Neuronal stem cell (in vitro differentiated cells): Measurements from ENCODE around the gene MANSC1.

Source experiments
- DNase-seq: peaks from one replicate; pipeline ENCODE4 v3.0.0-alpha.2; 2013; ENCODE audit warnings: low spot score
- H2AFZ ChIP-seq: one replicate; pipeline ENCODE4 v1.6.1; 2013; ENCODE audit warnings: mild to moderate bottlenecking, low read length, inconsistent platforms
- H2AK5ac ChIP-seq: 2 replicates; pipeline ENCODE4 v1.6.1; 2013; ENCODE audit warnings: low read depth, mild to moderate bottlenecking, inconsistent platforms, low read length, moderate library complexity, mixed read lengths
- H2BK120ac ChIP-seq: 2 replicates; pipeline ENCODE4 v1.6.1; 2013; ENCODE audit warnings: low read depth, mild to moderate bottlenecking, inconsistent platforms, low read length, moderate library complexity, mixed read lengths
- H2BK12ac ChIP-seq: one replicate; pipeline ENCODE4 v1.6.1; 2013; ENCODE audit warnings: low read length, inconsistent platforms
- H2BK15ac ChIP-seq: 2 replicates; pipeline ENCODE4 v1.6.1; 2013; ENCODE audit warnings: mild to moderate bottlenecking, low read length, inconsistent platforms, mixed read lengths
- H2BK5ac ChIP-seq: one replicate; pipeline ENCODE4 v1.6.1; 2013; ENCODE audit warnings: inconsistent platforms, mild to moderate bottlenecking, low read length, moderate library complexity
- H3K14ac ChIP-seq: one replicate; pipeline ENCODE4 v1.6.1; 2013; ENCODE audit warnings: low read length, inconsistent platforms
- H3K18ac ChIP-seq: 2 replicates; pipeline ENCODE4 v1.6.1; 2013; ENCODE audit warnings: low read length, inconsistent platforms
- H3K23ac ChIP-seq: 2 replicates; pipeline ENCODE4 v1.6.1; 2013; ENCODE audit warnings: low read depth, mild to moderate bottlenecking, mixed read lengths, low read length, inconsistent platforms; ENCODE audit not compliant: poor library complexity
- H3K27ac ChIP-seq: replicated peaks from 3 replicates; pipeline ENCODE4 v1.5.1; 2013; ENCODE audit warnings: low read length, inconsistent platforms
- H3K27me3 ChIP-seq, 3 experiments: 2 replicates each; pipeline ENCODE4 v1.6.1; 2013; ENCODE audit warnings: low read length in 3 of 3, mild to moderate bottlenecking in 2 of 3, inconsistent platforms in 1 of 3, low read depth in 1 of 3, mixed read lengths in 1 of 3, moderate library complexity in 1 of 3; ENCODE audit not compliant: control insufficient read depth in 3 of 3, insufficient read depth in 3 of 3
- H3K36me3 ChIP-seq, 2 donors: replicated peaks in 1 of 2; 2 replicates each; pipeline ENCODE4 v1.6.1; 2013; ENCODE audit warnings: low read length in 2 of 2; ENCODE audit not compliant: control insufficient read depth in 2 of 2, insufficient read depth in 2 of 2
- H3K4ac ChIP-seq: 2 replicates; pipeline ENCODE4 v1.6.1; 2013; ENCODE audit warnings: inconsistent platforms, mild to moderate bottlenecking, low read length, moderate library complexity
- H3K4me1 ChIP-seq, 2 donors: 1 replicate in 1 of 2; 2 replicates in 1 of 2; pipeline ENCODE4 v1.6.1; 2013; ENCODE audit warnings: low read length in 2 of 2, low read depth in 1 of 2; ENCODE audit not compliant: control insufficient read depth in 2 of 2, insufficient read depth in 1 of 2
- H3K4me2 ChIP-seq: one replicate; pipeline ENCODE4 v1.6.1; 2013; ENCODE audit warnings: mild to moderate bottlenecking, low read length, inconsistent platforms; ENCODE audit not compliant: insufficient read depth, poor library complexity, severe bottlenecking
- H3K4me3 ChIP-seq, 2 donors: 2 replicates each; pipeline ENCODE4 v1.5.1; 2013; ENCODE audit warnings: low read length in 2 of 2, mild to moderate bottlenecking in 2 of 2, inconsistent platforms in 1 of 2, moderate library complexity in 1 of 2
- H3K79me1 ChIP-seq: one replicate; pipeline ENCODE4 v1.6.1; 2013; ENCODE audit warnings: low read depth, mild to moderate bottlenecking, inconsistent platforms, low read length, moderate library complexity
- H3K9ac ChIP-seq: one replicate; pipeline ENCODE4 v1.6.1; 2013; ENCODE audit warnings: mild to moderate bottlenecking, low read depth, low read length, inconsistent platforms; ENCODE audit not compliant: poor library complexity
- H3K9me3 ChIP-seq, 2 donors: replicated peaks in 1 of 2; 2 replicates each; pipeline versions ENCODE3 to v1.6.1; 2013; ENCODE audit warnings: low read length in 2 of 2, mild to moderate bottlenecking in 2 of 2, inconsistent platforms in 1 of 2, low read depth in 1 of 2, mixed read lengths in 1 of 2, moderate library complexity in 1 of 2; ENCODE audit not compliant: control insufficient read depth in 2 of 2, insufficient read depth in 1 of 2
- H4K8ac ChIP-seq: one replicate; pipeline ENCODE4 v1.6.1; 2013; ENCODE audit warnings: low read depth, mild to moderate bottlenecking, inconsistent platforms, low read length, moderate library complexity
- H4K91ac ChIP-seq: one replicate; pipeline ENCODE4 v1.6.1; 2013; ENCODE audit warnings: low read length, low read depth, mild to moderate bottlenecking, inconsistent platforms; ENCODE audit not compliant: poor library complexity
- WGBS, 2 donors: extraction: QIAGEN DNeasy Blood & Tissue Kit; methylation state at CpG; one replicate each; pipeline ENCODE4 v1.1.7; 2013; ENCODE audit warnings: missing lambda C conversion rate in 2 of 2, mixed read lengths in 1 of 2; ENCODE audit not compliant: insufficient read length in 2 of 2, insufficient replicate concordance in 1 of 2; ENCODE audit errors: extremely low coverage in 2 of 2; 5-methylcytosine and 5-hydroxymethylcytosine counted together

Gene MANSC1

GRCh38 chr12:12305568-12306300 lies 44.3 kb downstream of the MANSC1 start:
- DNase-seq = no peak
- Histone ChIP-seq H2BK12ac (no peak overlapping the region), H2BK5ac (no peak overlapping the region), H4K91ac (no peak overlapping the region), H3K4me1 (no peaks in the 10 kb centered on the region), H2BK15ac (no peak overlapping the region), H3K9me3 (peaks cover 0 to 4% of the 10 kb centered on the region in 2 donors), H3K36me3 (no peaks in the 10 kb centered on the region), H2AK5ac (no peak overlapping the region), H3K14ac (no peak overlapping the region), H3K23ac (no peak overlapping the region), H3K79me1 (no peaks in the 10 kb centered on the region), H3K27me3 (no peaks in the 10 kb centered on the region), H3K18ac (no peak overlapping the region), H3K4me3 (no peak overlapping the region), H3K4me2 (no peak overlapping the region), H3K4ac (no peak overlapping the region), H2AFZ (no peak overlapping the region), H3K27ac (no peak overlapping the region), H4K8ac (no peak overlapping the region), H3K9ac (no peak overlapping the region), H2BK120ac (no peak overlapping the region)
- no CpG with 5 or more reads among the region's 7 CpGs for WGBS, 2 donors

DNA sequence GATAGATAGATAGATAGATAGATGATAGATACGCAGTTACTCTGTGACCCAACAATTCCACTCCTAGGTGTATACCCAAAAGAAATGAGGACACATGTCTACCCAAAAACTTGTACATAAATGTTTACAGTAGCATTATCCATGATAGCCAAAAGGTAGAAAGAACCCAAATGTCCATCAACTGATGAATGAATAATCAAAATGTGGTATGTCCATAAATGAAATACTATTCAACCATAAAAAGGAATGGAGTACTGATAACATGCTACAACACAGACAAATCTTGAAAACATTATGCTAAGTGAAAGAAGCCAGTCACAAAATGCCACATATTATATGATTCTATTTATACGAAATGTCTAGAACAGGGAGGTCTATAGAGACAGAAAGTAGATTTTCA lies 47.1 kb downstream of the MANSC1 start:
- no CpG with 5 or more reads among the region's 2 CpGs for WGBS, 2 donors
- no peaks in the 10 kb centered on the region for H3K27me3 ChIP-seq
- H4K8ac ChIP-seq = no peak overlapping the region
- H3K18ac ChIP-seq = no peak overlapping the region
- H3K4me1 ChIP-seq = no peaks in the 10 kb centered on the region
- no peak overlapping the region for H3K23ac ChIP-seq
- no peak overlapping the region for H2BK120ac ChIP-seq
- H3K14ac ChIP-seq = no peak overlapping the region
- no peak overlapping the region for H3K27ac ChIP-seq
- no peaks in the 10 kb centered on the region for H3K79me1 ChIP-seq
- H3K4me2 ChIP-seq = no peak overlapping the region
- H2BK12ac ChIP-seq = no peak overlapping the region
- no peak overlapping the region for H4K91ac ChIP-seq
- no peak overlapping the region for H2BK5ac ChIP-seq
- no peak overlapping the region for H2BK15ac ChIP-seq
- H3K9me3 ChIP-seq = peaks cover 0 to 4% of the 10 kb centered on the region in 2 donors
- no peaks in the 10 kb centered on the region for H3K36me3 ChIP-seq
- no peak overlapping the region for H2AK5ac ChIP-seq
- no peak overlapping the region for H2AFZ ChIP-seq
- H3K4ac ChIP-seq = no peak overlapping the region
- no peak overlapping the region for H3K4me3 ChIP-seq
- H3K9ac ChIP-seq = no peak overlapping the region
- no peak for DNase-seq

DNA sequence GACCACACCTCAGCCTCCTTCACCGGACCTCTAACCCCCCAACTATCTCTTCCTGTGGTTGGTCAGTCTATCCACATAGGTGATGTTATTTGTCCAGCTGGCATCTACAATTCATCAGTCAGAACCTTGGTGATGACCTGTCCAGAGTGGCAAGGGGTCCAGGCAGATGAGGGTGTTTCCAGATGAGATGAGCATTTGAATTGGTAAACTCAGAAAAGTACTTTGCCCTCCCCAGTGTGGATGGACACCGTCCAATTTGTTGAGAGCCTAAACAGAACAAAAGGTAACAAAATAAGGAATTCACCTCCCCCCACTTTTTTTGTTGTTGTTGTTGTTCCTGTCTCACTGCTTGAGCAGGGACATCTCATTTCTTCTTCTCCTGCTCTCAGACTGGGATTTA lies 48.9 kb downstream of the MANSC1 start:
- H3K18ac ChIP-seq = no peak overlapping the region
- no peak overlapping the region for H3K4me3 ChIP-seq
- no peak overlapping the region for H3K4ac ChIP-seq
- H3K9ac ChIP-seq = no peak overlapping the region
- H2BK12ac ChIP-seq = no peak overlapping the region
- no peak for DNase-seq
- H3K4me1 ChIP-seq = no peaks in the 10 kb centered on the region
- no peak overlapping the region for H4K8ac ChIP-seq
- H3K27ac ChIP-seq = no peak overlapping the region
- H2BK120ac ChIP-seq = no peak overlapping the region
- H3K14ac ChIP-seq = no peak overlapping the region
- peaks cover 0 to 4% of the 10 kb centered on the region in 2 donors for H3K9me3 ChIP-seq
- no peaks in the 10 kb centered on the region for H3K36me3 ChIP-seq
- H4K91ac ChIP-seq = no peak overlapping the region
- H3K79me1 ChIP-seq = no peaks in the 10 kb centered on the region
- no CpG with 5 or more reads among the region's 2 CpGs for WGBS, 2 donors
- H2BK15ac ChIP-seq = no peak overlapping the region
- H2AFZ ChIP-seq = no peak overlapping the region
- no peak overlapping the region for H2BK5ac ChIP-seq
- no peak overlapping the region for H3K23ac ChIP-seq
- H3K27me3 ChIP-seq = no peaks in the 10 kb centered on the region
- no peak overlapping the region for H3K4me2 ChIP-seq
- no peak overlapping the region for H2AK5ac ChIP-seq

GRCh38 chr12:12297201-12297830 lies 52.7 kb downstream of the MANSC1 start:
- no peak overlapping the region for H2BK5ac ChIP-seq
- H3K9ac ChIP-seq = no peak overlapping the region
- no peak overlapping the region for H2AK5ac ChIP-seq
- no peak overlapping the region for H4K91ac ChIP-seq
- no peak overlapping the region for H2BK12ac ChIP-seq
- no peaks in the 10 kb centered on the region for H3K79me1 ChIP-seq
- no peak overlapping the region for H3K23ac ChIP-seq
- H3K14ac ChIP-seq = peak overlapping the region; percentile 38
- H2BK15ac ChIP-seq = no peak overlapping the region
- H4K8ac ChIP-seq = no peak overlapping the region
- no peaks in the 10 kb centered on the region for H3K9me3 ChIP-seq
- peaks cover 8 to 9% of the 10 kb centered on the region in 2 donors for H3K4me1 ChIP-seq
- H3K27me3 ChIP-seq = no peaks in the 10 kb centered on the region
- no peak for DNase-seq
- H2BK120ac ChIP-seq = no peak overlapping the region
- no peak overlapping the region for H3K18ac ChIP-seq
- no peak overlapping the region for H3K4ac ChIP-seq
- peak overlapping the region in 1 of 2 donors; percentile 29 for H3K4me3 ChIP-seq
- no peak overlapping the region for H3K27ac ChIP-seq
- no peak overlapping the region for H3K4me2 ChIP-seq
- H2AFZ ChIP-seq = peak overlapping the region; percentile 32
- WGBS, 2 donors = no CpG with 5 or more reads among the region's 8 CpGs
- no peaks in the 10 kb centered on the region for H3K36me3 ChIP-seq
